ENCODE results near the gene FBXO3.

The FBXO3 gene

DNA sequence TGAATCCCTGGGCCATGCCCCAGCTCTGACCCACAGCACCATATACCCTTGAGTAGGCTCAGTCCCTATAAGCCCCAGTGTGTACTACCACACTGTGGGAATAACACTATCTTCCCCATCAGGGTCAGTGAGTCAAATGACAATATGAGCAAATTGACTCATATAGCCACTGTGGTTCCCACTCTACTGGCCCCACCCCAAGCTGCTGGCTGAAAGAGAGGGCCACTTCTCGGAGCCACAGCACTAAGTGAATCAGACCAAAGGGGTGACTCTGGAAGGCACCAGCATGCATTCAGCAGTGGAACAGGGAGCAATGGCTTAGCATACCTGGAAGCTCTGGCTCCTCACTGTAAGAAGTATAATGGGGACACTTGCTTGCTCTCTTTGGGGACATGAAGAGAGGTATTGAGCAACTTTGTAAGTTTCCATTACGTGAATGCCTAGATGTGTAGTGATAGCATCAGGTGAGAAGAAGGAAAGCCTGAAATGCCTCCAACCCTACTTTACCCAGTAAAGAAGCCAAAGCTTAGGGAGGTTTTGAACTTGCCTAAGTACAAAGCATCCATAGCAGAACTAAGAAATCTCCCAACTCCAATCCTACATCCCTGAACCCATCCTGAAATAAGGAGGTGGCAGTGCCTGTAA, 51.6 kb downstream of the FBXO3 start:
- Histone ChIP-seq H3K4me3 (ENCODE audit: low read depth, low read length) (no peak overlapping the region), H3K27me3 (ENCODE audit: insufficient read depth, low read depth, severe bottlenecking) (no peaks in the 10 kb centered on the region), H3K27ac (no peak overlapping the region), H3K36me3 (peaks cover 18% of the 10 kb centered on the region), H3K9me3 (ENCODE audit: severe bottlenecking) (no peaks in the 10 kb centered on the region)
- TF ChIP-seq, protein P1, sequence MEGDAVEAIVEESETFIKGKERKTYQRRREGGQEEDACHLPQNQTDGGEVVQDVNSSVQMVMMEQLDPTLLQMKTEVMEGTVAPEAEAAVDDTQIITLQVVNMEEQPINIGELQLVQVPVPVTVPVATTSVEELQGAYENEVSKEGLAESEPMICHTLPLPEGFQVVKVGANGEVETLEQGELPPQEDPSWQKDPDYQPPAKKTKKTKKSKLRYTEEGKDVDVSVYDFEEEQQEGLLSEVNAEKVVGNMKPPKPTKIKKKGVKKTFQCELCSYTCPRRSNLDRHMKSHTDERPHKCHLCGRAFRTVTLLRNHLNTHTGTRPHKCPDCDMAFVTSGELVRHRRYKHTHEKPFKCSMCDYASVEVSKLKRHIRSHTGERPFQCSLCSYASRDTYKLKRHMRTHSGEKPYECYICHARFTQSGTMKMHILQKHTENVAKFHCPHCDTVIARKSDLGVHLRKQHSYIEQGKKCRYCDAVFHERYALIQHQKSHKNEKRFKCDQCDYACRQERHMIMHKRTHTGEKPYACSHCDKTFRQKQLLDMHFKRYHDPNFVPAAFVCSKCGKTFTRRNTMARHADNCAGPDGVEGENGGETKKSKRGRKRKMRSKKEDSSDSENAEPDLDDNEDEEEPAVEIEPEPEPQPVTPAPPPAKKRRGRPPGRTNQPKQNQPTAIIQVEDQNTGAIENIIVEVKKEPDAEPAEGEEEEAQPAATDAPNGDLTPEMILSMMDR (IDR thresholded peaks at IDR 0.05; ENCODE audit: low read depth, low read length) = no peak
- DNase-seq = no peak

DNA sequence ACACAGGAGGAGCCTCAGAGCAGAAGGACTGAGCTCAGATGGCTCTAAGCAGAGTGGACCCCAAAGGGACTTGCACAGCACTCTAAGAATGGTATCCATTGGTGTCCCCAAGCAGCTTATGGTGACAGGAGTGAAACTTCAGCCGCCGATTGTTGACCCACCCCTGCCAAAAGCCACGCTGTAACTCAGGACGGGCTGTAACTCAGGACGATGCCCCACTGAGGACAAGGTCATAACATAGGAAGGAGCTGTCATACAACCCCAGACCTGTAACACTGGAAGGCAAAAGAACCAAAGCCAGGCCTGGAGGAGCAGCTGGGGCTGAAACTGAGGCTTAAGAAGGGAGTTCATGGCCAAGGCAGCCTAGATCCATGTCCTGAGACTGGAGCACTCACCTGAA, 52.3 kb downstream of the FBXO3 start:
- Histone ChIP-seq H3K9me3 (ENCODE audit: severe bottlenecking) (no peaks in the 10 kb centered on the region), H3K27me3 (ENCODE audit: insufficient read depth, low read depth, severe bottlenecking) (no peaks in the 10 kb centered on the region), H3K36me3 (peaks cover 18% of the 10 kb centered on the region), H3K4me3 (ENCODE audit: low read depth, low read length) (no peak overlapping the region), H3K27ac (no peak overlapping the region)
- TF ChIP-seq, protein P1 (IDR thresholded peaks at IDR 0.05; ENCODE audit: low read depth, low read length) = no peak
- DNase-seq = no peak

DNA sequence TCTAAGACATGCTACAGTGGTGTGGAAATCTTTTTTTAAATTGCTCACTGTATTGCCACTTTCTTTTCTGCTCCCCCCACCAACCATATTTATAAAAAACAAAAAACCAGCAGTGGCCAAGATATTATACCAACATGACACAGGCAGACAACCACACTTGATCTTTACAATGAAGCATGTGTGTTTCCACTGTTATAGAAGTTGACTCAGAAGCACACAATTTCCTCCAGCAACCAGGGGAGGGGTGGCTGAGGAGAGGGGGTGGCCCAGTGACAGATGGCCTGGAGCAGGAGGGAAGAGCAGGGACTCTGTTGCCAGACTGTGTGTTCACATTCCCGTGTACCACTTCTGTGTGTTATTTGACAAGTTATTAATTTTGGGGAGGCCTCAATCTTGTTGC, 52.9 kb downstream of the FBXO3 start:
- H3K27ac ChIP-seq = no peak overlapping the region
- H3K36me3 ChIP-seq = peaks cover 24% of the 10 kb centered on the region
- peak; percentile 37 for DNase-seq
- no peaks in the 10 kb centered on the region for H3K9me3 ChIP-seq (ENCODE audit: severe bottlenecking)
- TF ChIP-seq, protein P1 (IDR thresholded peaks at IDR 0.05; ENCODE audit: low read depth, low read length) = no peak
- H3K4me3 ChIP-seq (ENCODE audit: low read depth, low read length) = no peak overlapping the region
- H3K27me3 ChIP-seq (ENCODE audit: insufficient read depth, low read depth, severe bottlenecking) = no peaks in the 10 kb centered on the region

DNA sequence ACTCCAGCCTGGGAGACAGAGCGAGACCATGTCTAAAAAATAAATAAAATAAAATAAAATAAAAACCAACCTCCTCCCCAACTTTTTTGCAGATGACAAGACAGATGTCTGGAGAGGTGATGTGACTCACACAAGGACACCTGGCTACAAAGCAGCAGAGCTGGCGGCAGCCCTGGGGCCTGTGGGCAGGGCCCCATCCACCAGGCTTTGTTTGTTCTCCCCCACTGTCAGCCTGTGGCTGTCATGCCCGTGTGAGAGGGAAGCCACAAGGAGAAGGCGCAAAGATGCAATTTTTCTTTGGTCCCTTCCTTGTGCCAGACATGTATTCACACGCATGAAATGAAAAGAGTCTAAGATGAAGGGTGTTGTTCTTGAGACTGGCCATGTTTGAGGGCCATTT, 54.7 kb downstream of the FBXO3 start:
- Histone ChIP-seq H3K4me3 (ENCODE audit: low read depth, low read length) (no peak overlapping the region), H3K27me3 (ENCODE audit: insufficient read depth, low read depth, severe bottlenecking) (no peaks in the 10 kb centered on the region), H3K9me3 (ENCODE audit: severe bottlenecking) (no peaks in the 10 kb centered on the region), H3K36me3 (peaks cover 24% of the 10 kb centered on the region), H3K27ac (no peak overlapping the region)
- TF ChIP-seq, protein P1 (IDR thresholded peaks at IDR 0.05; ENCODE audit: low read depth, low read length) = no peak
- no peak for DNase-seq

DNA sequence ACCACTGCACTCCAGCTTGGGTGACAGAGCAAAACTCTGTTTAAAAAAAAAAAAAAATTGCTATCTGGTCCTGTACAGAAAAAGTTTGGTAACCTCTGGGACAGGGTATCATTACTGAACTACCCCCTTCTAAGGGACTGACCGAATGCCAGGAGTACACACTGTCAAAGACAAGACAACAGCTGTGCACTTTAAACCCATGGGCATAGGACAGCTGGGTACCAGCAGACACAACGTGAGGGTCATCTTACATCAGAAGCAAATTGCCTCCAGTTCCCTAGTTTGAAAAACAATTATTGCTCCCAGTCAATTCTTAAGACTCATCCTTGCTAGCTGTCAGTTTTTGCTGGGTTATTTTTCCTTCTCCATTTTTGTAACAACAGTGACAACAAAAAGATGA, 55.9 kb downstream of the FBXO3 start:
- Histone ChIP-seq H3K9me3 (ENCODE audit: severe bottlenecking) (no peaks in the 10 kb centered on the region), H3K27ac (no peak overlapping the region), H3K4me3 (ENCODE audit: low read depth, low read length) (no peak overlapping the region), H3K27me3 (ENCODE audit: insufficient read depth, low read depth, severe bottlenecking) (no peaks in the 10 kb centered on the region), H3K36me3 (peaks cover 27% of the 10 kb centered on the region)
- no peak for DNase-seq
- TF ChIP-seq, protein P1 (IDR thresholded peaks at IDR 0.05; ENCODE audit: low read depth, low read length) = no peak

DNA sequence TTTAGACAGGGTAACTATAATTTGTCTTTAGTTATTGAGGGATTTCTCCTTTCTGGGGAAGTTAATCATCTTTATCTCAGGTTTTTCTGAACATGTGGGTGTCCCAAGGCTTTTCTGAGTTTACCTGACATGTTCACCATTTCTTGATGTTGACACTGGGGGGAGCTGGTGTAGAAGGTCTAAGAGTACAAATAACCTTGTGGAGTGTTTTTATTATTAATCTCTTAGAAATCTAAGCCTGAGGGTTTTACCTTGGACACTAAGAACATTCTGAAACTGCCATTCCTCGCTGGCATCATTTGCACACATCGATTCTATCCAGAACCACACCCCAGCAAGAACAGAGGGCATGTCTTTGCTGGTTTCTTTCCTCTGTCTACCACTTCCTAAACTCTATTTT, 58.1 kb downstream of the FBXO3 start:
- TF ChIP-seq, protein P1 (IDR thresholded peaks at IDR 0.05; ENCODE audit: low read depth, low read length) = no peak; the same call in 1 of the 2 replicates
- H3K27ac ChIP-seq = no peak overlapping the region
- DNase-seq = peak; percentile 26
- H3K4me3 ChIP-seq (ENCODE audit: low read depth, low read length) = no peak overlapping the region
- no peaks in the 10 kb centered on the region for H3K9me3 ChIP-seq (ENCODE audit: severe bottlenecking)
- H3K36me3 ChIP-seq = peaks cover 27% of the 10 kb centered on the region
- no peaks in the 10 kb centered on the region for H3K27me3 ChIP-seq (ENCODE audit: insufficient read depth, low read depth, severe bottlenecking)
